ENCODE measurements around the gene TBATA.

DNA sequence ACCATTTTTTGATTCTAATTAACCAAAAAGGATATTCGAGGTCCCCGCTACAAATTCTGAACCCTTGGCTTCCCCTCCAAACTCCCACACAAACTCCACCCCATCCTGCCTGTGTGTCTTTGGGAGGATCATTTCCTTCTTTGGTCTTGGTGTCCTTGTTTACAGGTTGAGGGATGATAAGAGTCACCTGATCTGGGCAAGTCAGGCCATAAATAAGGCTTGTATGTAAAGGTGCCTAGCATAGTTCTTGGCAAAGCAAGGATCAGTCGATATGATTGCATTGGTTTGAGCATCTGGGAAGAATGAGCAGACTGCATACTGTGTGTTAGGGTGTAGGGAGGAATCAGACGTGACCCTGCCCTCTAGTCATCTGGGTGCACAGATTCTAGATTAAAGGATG, 28.9 kb upstream of the TBATA start:
- TF ChIP-seq EZH2 (IDR thresholded peaks at IDR 0.05; ENCODE audit: borderline replicate concordance, low read length): no peak
- TF ChIP-seq, protein P1, sequence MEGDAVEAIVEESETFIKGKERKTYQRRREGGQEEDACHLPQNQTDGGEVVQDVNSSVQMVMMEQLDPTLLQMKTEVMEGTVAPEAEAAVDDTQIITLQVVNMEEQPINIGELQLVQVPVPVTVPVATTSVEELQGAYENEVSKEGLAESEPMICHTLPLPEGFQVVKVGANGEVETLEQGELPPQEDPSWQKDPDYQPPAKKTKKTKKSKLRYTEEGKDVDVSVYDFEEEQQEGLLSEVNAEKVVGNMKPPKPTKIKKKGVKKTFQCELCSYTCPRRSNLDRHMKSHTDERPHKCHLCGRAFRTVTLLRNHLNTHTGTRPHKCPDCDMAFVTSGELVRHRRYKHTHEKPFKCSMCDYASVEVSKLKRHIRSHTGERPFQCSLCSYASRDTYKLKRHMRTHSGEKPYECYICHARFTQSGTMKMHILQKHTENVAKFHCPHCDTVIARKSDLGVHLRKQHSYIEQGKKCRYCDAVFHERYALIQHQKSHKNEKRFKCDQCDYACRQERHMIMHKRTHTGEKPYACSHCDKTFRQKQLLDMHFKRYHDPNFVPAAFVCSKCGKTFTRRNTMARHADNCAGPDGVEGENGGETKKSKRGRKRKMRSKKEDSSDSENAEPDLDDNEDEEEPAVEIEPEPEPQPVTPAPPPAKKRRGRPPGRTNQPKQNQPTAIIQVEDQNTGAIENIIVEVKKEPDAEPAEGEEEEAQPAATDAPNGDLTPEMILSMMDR (IDR thresholded peaks at IDR 0.05; ENCODE audit: low read length): no peak

All from OCI-LY1 (cell line).